ENCODE data around the gene RSPRY1. TPM values are rescaled to one million over a fixed set of nuclear protein-coding genes. Genes with fewer than 3 reads are reported as not detected.

RSPRY1 gene
- total and polyA plus RNA-seq, 9 donors, result 15.9 to 42.1 (median 28.3) TPM

DNA sequence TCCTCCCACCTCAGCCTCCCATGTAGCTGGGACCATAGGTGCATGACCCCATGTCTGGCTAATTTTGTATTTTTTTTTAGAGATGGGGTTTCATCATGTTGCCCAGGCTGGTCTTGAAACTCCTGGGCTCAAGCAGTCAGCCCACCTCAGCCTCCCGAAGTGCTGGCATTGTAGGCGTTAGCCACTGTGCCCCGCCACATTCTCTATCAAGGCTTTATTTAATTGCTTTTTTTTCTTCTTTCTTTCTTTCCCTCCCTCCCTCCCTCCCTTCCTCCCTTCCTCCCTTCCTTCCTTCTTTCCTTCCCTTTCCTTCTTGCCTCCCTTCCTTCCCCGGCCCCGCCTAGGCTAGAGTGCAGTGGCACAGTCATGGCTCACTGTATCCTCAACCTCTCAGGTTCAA is 23.7 kb downstream of the RSPRY1 start:
- TF ChIP-seq, protein P1, sequence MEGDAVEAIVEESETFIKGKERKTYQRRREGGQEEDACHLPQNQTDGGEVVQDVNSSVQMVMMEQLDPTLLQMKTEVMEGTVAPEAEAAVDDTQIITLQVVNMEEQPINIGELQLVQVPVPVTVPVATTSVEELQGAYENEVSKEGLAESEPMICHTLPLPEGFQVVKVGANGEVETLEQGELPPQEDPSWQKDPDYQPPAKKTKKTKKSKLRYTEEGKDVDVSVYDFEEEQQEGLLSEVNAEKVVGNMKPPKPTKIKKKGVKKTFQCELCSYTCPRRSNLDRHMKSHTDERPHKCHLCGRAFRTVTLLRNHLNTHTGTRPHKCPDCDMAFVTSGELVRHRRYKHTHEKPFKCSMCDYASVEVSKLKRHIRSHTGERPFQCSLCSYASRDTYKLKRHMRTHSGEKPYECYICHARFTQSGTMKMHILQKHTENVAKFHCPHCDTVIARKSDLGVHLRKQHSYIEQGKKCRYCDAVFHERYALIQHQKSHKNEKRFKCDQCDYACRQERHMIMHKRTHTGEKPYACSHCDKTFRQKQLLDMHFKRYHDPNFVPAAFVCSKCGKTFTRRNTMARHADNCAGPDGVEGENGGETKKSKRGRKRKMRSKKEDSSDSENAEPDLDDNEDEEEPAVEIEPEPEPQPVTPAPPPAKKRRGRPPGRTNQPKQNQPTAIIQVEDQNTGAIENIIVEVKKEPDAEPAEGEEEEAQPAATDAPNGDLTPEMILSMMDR (IDR thresholded peaks at IDR 0.05), result no peak
- TF ChIP-seq EP300 (IDR thresholded peaks at IDR 0.05), result no peak
- TF ChIP-seq POLR2A (IDR thresholded peaks at IDR 0.05), result no peak
- no peak overlapping the region for H3K27ac ChIP-seq
- H3K4me3 ChIP-seq, result no peak overlapping the region
- no peaks in the 10 kb centered on the region for H3K4me1 ChIP-seq (ENCODE audit: insufficient read depth)
- no peak for DNase-seq
- 94 to 99% (median 98%) methylated on average over 5 of the region's 5 CpGs for WGBS, 3 donors
- no peaks in the 10 kb centered on the region for H3K9me3 ChIP-seq
- no peaks in the 10 kb centered on the region for H3K27me3 ChIP-seq
- H3K36me3 ChIP-seq, result no peaks in the 10 kb centered on the region
- intact Hi-C loops (cut with DNase I), result no loop called here

DNA sequence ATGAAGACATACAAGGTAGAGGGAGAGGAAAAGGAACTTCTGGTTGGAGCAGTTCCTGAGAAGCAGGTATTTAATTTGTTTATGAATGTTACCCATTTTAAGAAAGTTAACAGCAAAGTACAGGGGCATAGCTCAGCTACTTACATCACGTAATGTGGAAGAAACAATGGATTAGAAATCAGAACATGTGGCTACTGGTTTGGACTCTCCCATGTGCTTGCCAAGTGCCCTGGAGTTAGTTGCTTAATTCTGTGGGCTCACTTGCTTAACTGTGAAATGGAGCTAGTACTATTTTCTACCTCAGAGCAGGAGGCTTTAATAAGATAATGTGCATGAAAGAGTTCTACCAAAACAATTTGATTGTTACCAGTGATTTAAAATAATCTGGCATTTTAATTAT is 27.3 kb downstream of the RSPRY1 start:
- peaks cover 0 to 4% of the 10 kb centered on the region in 2 donors for H3K9me3 ChIP-seq
- H3K36me3 ChIP-seq, result no peaks in the 10 kb centered on the region
- no peak for DNase-seq
- no peak overlapping the region for H3K4me3 ChIP-seq
- H3K4me1 ChIP-seq (ENCODE audit: insufficient read depth), result no peaks in the 10 kb centered on the region
- H3K27me3 ChIP-seq, result no peaks in the 10 kb centered on the region
- intact Hi-C loops (cut with DNase I), result no loop called here
- whole genome bisulfite sequencing, 3 donors, result 85 to 97% (median 96%) methylated on average over 1 of the region's 1 CpG
- TF ChIP-seq POLR2A (IDR thresholded peaks at IDR 0.05) (no peak), EP300 (IDR thresholded peaks at IDR 0.05) (no peak)
- TF ChIP-seq, protein P1 (IDR thresholded peaks at IDR 0.05), result no peak
- no peak overlapping the region for H3K27ac ChIP-seq

- no peaks in the 10 kb centered on the region for H3K27me3 ChIP-seq
- H3K9me3 ChIP-seq, result peaks cover 0 to 4% of the 10 kb centered on the region in 2 donors
- 82 to 83% (median 83%) methylated on average over 2 of the region's 2 CpGs for WGBS, 3 donors
- TF ChIP-seq EP300 (IDR thresholded peaks at IDR 0.05), result no peak
- TF ChIP-seq, protein P1 (IDR thresholded peaks at IDR 0.05), result no peak
- no peak for TF ChIP-seq POLR2A (IDR thresholded peaks at IDR 0.05)
- intact Hi-C loops (cut with DNase I), result no loop called here
- no peak overlapping the region for H3K27ac ChIP-seq
- no peaks in the 10 kb centered on the region for H3K36me3 ChIP-seq
- DNase-seq, result no peak
- no peaks in the 10 kb centered on the region for H3K4me1 ChIP-seq (ENCODE audit: insufficient read depth)
- no peak overlapping the region for H3K4me3 ChIP-seq
These were observed 30.8 kb downstream of the RSPRY1 start for GRCh38 chr16:57216968-57217367.

- Histone ChIP-seq H3K36me3 (no peaks in the 10 kb centered on the region), H3K27me3 (no peaks in the 10 kb centered on the region), H3K4me3 (no peak overlapping the region), H3K27ac (no peak overlapping the region), H3K4me1 (ENCODE audit: insufficient read depth) (no peaks in the 10 kb centered on the region), H3K9me3 (no peaks in the 10 kb centered on the region)
- intact Hi-C loops (cut with DNase I), result no loop called here
- DNase-seq, result no peak
- TF ChIP-seq EP300 (IDR thresholded peaks at IDR 0.05) (no peak), POLR2A (IDR thresholded peaks at IDR 0.05) (no peak)
- TF ChIP-seq, protein P1 (IDR thresholded peaks at IDR 0.05), result no peak
- 81 to 100% (median 97%) methylated on average over 1 of the region's 1 CpG for WGBS, 3 donors
These were observed 36.9 kb downstream of the RSPRY1 start for GRCh38 chr16:57223057-57223456.

All from ovary (tissue), 9 donors.